Epithelial cell of proximal tubule (primary cell): ENCODE results near the gene TMEM170B. TPM values are rescaled to one million over a fixed set of nuclear protein-coding genes. Genes with fewer than 3 reads are reported as not detected.

Experiments used
- DNase-seq: peaks from one replicate; pipeline ENCODE4 v3.0.0-alpha.2; 2011; ENCODE audit warnings: low read depth
- H3K4me3 ChIP-seq: 2 replicates; pipeline ENCODE4 v1.5.1; 2011; ENCODE audit warnings: low read depth, mild to moderate bottlenecking, low read length
- total RNA-seq: library from RNA; depleted of rRNA; stranded (reverse); fragments of >200 nt; gene quantifications from 2 replicates; pipeline ENCODE4 v1.2.3, GENCODE V29; 2015
- TF ChIP-seq, protein P1 (sequence below): conservative IDR thresholded peaks from 2 replicates; pipeline ENCODE4 v1.5.1; 2012; ENCODE audit warnings: low read depth, mild to moderate bottlenecking, low read length

The TMEM170B gene
- total RNA-seq, 1 donor from 2014 or later = 0.92 TPM

DNA sequence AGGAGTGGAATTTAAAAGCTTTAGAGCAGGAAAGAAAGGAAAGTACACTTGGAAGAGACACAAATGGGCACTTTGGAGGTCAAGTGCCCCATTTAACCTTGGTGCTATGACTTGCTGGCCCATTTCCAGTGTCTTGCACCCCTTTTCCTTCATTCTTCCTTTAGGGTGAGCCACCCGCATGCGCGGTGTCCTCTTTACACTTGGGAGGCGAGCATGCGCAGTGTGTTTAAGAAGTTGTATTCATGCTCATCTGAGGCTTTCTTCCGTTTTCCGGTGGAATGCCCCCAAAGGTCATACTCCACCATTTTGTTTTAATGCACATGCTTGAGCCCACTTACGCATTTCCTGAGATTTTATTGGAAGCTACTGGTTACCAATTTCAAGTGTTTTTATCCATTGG is 29.1 kb downstream of the TMEM170B start:
- H3K4me3 ChIP-seq = no peak overlapping the region
- TF ChIP-seq, protein P1, sequence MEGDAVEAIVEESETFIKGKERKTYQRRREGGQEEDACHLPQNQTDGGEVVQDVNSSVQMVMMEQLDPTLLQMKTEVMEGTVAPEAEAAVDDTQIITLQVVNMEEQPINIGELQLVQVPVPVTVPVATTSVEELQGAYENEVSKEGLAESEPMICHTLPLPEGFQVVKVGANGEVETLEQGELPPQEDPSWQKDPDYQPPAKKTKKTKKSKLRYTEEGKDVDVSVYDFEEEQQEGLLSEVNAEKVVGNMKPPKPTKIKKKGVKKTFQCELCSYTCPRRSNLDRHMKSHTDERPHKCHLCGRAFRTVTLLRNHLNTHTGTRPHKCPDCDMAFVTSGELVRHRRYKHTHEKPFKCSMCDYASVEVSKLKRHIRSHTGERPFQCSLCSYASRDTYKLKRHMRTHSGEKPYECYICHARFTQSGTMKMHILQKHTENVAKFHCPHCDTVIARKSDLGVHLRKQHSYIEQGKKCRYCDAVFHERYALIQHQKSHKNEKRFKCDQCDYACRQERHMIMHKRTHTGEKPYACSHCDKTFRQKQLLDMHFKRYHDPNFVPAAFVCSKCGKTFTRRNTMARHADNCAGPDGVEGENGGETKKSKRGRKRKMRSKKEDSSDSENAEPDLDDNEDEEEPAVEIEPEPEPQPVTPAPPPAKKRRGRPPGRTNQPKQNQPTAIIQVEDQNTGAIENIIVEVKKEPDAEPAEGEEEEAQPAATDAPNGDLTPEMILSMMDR = no peak
- DNase-seq = no peak

DNA sequence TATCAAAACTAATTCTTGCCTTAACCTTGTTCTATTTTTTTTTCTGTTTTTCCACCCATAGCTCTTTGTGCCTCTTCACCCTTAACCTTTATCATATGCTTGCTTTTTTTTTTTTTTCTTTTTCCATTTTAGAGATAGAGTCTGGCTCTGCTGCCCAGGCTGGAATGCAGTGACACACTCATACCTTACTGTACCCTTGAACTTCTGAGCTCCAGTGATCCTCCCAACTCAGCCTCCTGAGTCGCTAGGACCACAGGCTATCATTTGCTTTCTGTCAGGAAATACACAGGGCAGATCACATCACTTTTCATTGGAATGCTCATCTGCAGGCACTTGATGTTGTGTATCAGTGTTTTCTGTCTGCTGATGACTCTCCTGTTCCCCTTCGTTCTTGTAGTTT is 33.5 kb downstream of the TMEM170B start:
- DNase-seq = no peak
- no peak overlapping the region for H3K4me3 ChIP-seq
- TF ChIP-seq, protein P1 = no peak

GRCh38 chr6:11575408-11576033 is 38.0 kb downstream of the TMEM170B start:
- DNase-seq = peak; percentile 52
- TF ChIP-seq, protein P1 = peak; percentile 99
- peak overlapping the region; percentile 46 for H3K4me3 ChIP-seq

- DNase-seq = no peak
- no peak overlapping the region for H3K4me3 ChIP-seq
- TF ChIP-seq, protein P1 = no peak
Measured at GRCh38 chr6:11580686-11581405, 43.3 kb downstream of the TMEM170B start.

DNA sequence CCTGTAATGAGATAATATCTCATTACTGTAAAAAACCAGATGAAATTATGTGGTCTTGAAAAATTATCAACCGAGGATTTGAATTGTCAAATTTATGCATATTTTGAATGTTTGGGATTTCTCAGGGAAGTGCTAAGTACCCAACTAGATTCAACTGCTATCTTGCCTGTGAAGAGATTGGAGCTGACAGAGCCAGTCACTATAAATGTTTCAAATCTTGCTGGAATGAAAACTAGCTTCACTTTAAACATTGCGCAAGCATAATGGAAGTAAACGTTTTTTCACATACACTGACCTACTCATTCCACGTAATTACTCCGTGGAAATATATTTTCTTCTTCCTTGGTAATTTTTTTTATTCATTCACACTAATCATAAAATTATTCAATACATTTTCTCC is 46.7 kb downstream of the TMEM170B start:
- no peak overlapping the region for H3K4me3 ChIP-seq
- DNase-seq = no peak
- TF ChIP-seq, protein P1 = no peak

GRCh38 chr6:11585426-11586016 is 48.0 kb downstream of the TMEM170B start:
- TF ChIP-seq, protein P1 = peak; percentile 68
- H3K4me3 ChIP-seq = no peak overlapping the region
- no peak for DNase-seq

- no peak for DNase-seq
- TF ChIP-seq, protein P1 = no peak
- no peak overlapping the region for H3K4me3 ChIP-seq
Measured at GRCh38 chr6:11586117-11586516, 48.6 kb downstream of the TMEM170B start.
